ENCODE results near the gene GYPA.
"Not testable (repeated sequence)": the region's sequence is repeated elsewhere in the genome, so short reads cannot be mapped to it uniquely, and the experiment has no call there.

GYPA gene

GRCh38 chr4:144140594-144141295 is at the start of gene GYPA:
GYPA (minus strand) TSS chr4:144140718; CDS start chr4:144140635, 83 bp downstream.
- not testable (repeated sequence) for H3K9me3 ChIP-seq (ENCODE audit: control insufficient read depth in 1 of 2, low read length in 2 of 2); H3K36me3 ChIP-seq (ENCODE audit: control insufficient read depth in 1 of 2, insufficient read depth in 2 of 2, low read length in 2 of 2); H3K9ac ChIP-seq (ENCODE audit: low read depth in 1 of 2, low read length in 2 of 2); H3K4me1 ChIP-seq (ENCODE audit: control insufficient read depth in 1 of 2, insufficient read depth in 2 of 2, low read length in 2 of 2); H3K4me3 ChIP-seq (ENCODE audit: low read depth in 1 of 2, low read length in 2 of 2); H3K27ac ChIP-seq (ENCODE audit: low read depth, low read length); H3K27me3 ChIP-seq (ENCODE audit: control insufficient read depth in 1 of 2, insufficient read depth in 2 of 2, low read length in 2 of 2)

- Histone ChIP-seq H3K27me3 (ENCODE audit: control insufficient read depth in 1 of 2, insufficient read depth in 2 of 2, low read length in 2 of 2) (no peaks in the 10 kb centered on the region), H3K36me3 (ENCODE audit: control insufficient read depth in 1 of 2, insufficient read depth in 2 of 2, low read length in 2 of 2) (no peaks in the 10 kb centered on the region), H3K9me3 (ENCODE audit: control insufficient read depth in 1 of 2, low read length in 2 of 2) (no peaks in the 10 kb centered on the region), H3K4me3 (ENCODE audit: low read depth in 1 of 2, low read length in 2 of 2) (no peak overlapping the region), H3K4me1 (ENCODE audit: control insufficient read depth in 1 of 2, insufficient read depth in 2 of 2, low read length in 2 of 2) (no peaks in the 10 kb centered on the region), H3K9ac (ENCODE audit: low read depth in 1 of 2, low read length in 2 of 2) (no peak overlapping the region), H3K27ac (ENCODE audit: low read depth, low read length) (no peak overlapping the region)
These were observed 49.5 kb upstream of the GYPA start for GRCh38 chr4:144190009-144190408.

DNA sequence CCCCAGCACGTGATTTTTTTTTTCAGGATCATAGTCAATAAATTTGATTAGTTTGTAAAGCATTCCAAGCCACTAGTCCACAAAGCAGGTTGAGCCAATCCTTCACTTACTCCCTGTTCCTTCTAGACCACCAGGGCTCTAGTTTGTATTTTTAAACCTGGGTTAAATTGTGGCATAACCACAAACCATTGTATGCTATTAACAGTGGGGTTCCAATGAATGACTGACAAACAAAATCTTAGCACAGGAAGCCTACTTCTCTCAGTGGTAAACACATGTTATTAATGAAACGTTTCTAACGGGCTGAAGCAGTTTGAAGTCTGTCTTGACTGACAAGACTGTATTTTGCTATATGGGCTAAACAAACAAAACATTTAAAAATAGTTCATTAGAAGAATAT is 48.6 kb upstream of the GYPA start:
- H3K4me1 ChIP-seq (ENCODE audit: control insufficient read depth in 1 of 2, insufficient read depth in 2 of 2, low read length in 2 of 2) = no peaks in the 10 kb centered on the region
- no peak overlapping the region for H3K9ac ChIP-seq (ENCODE audit: low read depth in 1 of 2, low read length in 2 of 2)
- H3K9me3 ChIP-seq (ENCODE audit: control insufficient read depth in 1 of 2, low read length in 2 of 2) = no peaks in the 10 kb centered on the region
- no peak overlapping the region for H3K27ac ChIP-seq (ENCODE audit: low read depth, low read length)
- no peaks in the 10 kb centered on the region for H3K27me3 ChIP-seq (ENCODE audit: control insufficient read depth in 1 of 2, insufficient read depth in 2 of 2, low read length in 2 of 2)
- no peaks in the 10 kb centered on the region for H3K36me3 ChIP-seq (ENCODE audit: control insufficient read depth in 1 of 2, insufficient read depth in 2 of 2, low read length in 2 of 2)
- no peak overlapping the region for H3K4me3 ChIP-seq (ENCODE audit: low read depth in 1 of 2, low read length in 2 of 2)

DNA sequence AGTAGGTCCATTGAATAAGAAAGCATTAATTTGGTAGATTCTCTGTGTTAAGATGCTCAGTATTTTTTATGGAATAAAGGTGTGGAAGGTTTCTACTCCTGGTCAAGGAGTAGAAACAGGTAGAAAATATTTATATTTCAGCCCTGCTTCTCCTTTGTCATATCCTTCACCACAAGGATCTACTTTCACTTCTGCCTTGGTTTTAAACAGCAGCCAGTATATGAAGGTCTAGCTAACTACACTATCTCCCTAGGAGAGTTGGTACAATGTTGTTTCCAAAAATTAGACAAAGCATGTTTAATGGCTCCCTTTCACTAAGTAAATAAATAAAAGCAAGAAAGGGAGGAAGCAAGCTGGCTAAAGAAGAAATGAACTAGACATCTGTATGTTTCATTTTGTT is 44.6 kb upstream of the GYPA start:
- no peak overlapping the region for H3K27ac ChIP-seq (ENCODE audit: low read depth, low read length)
- no peak overlapping the region for H3K9ac ChIP-seq (ENCODE audit: low read depth in 1 of 2, low read length in 2 of 2)
- no peaks in the 10 kb centered on the region for H3K27me3 ChIP-seq (ENCODE audit: control insufficient read depth in 1 of 2, insufficient read depth in 2 of 2, low read length in 2 of 2)
- H3K4me1 ChIP-seq (ENCODE audit: control insufficient read depth in 1 of 2, insufficient read depth in 2 of 2, low read length in 2 of 2) = no peaks in the 10 kb centered on the region
- H3K4me3 ChIP-seq (ENCODE audit: low read depth in 1 of 2, low read length in 2 of 2) = no peak overlapping the region
- no peaks in the 10 kb centered on the region for H3K36me3 ChIP-seq (ENCODE audit: control insufficient read depth in 1 of 2, insufficient read depth in 2 of 2, low read length in 2 of 2)
- no peaks in the 10 kb centered on the region for H3K9me3 ChIP-seq (ENCODE audit: control insufficient read depth in 1 of 2, low read length in 2 of 2)

- Histone ChIP-seq H3K27ac (ENCODE audit: low read depth, low read length) (no peak overlapping the region), H3K4me3 (ENCODE audit: low read depth in 1 of 2, low read length in 2 of 2) (no peak overlapping the region), H3K9me3 (ENCODE audit: control insufficient read depth in 1 of 2, low read length in 2 of 2) (no peaks in the 10 kb centered on the region), H3K36me3 (ENCODE audit: control insufficient read depth in 1 of 2, insufficient read depth in 2 of 2, low read length in 2 of 2) (no peaks in the 10 kb centered on the region), H3K27me3 (ENCODE audit: control insufficient read depth in 1 of 2, insufficient read depth in 2 of 2, low read length in 2 of 2) (no peaks in the 10 kb centered on the region), H3K4me1 (ENCODE audit: control insufficient read depth in 1 of 2, insufficient read depth in 2 of 2, low read length in 2 of 2) (no peaks in the 10 kb centered on the region), H3K9ac (ENCODE audit: low read depth in 1 of 2, low read length in 2 of 2) (no peak overlapping the region)
These were observed 42.6 kb upstream of the GYPA start for GRCh38 chr4:144183165-144183564.

GRCh38 chr4:144181391-144181790 is 40.9 kb upstream of the GYPA start:
- Histone ChIP-seq H3K9ac (ENCODE audit: low read depth in 1 of 2, low read length in 2 of 2) (no peak overlapping the region), H3K36me3 (ENCODE audit: control insufficient read depth in 1 of 2, insufficient read depth in 2 of 2, low read length in 2 of 2) (no peaks in the 10 kb centered on the region)

GRCh38 chr4:144179152-144179739 is 38.7 kb upstream of the GYPA start:
- Histone ChIP-seq H3K9me3 (ENCODE audit: control insufficient read depth in 1 of 2, low read length in 2 of 2) (no peaks in the 10 kb centered on the region), H3K27me3 (ENCODE audit: control insufficient read depth in 1 of 2, insufficient read depth in 2 of 2, low read length in 2 of 2) (no peaks in the 10 kb centered on the region), H3K9ac (ENCODE audit: low read depth in 1 of 2, low read length in 2 of 2) (no peak overlapping the region), H3K4me3 (ENCODE audit: low read depth in 1 of 2, low read length in 2 of 2) (no peak overlapping the region), H3K27ac (ENCODE audit: low read depth, low read length) (no peak overlapping the region), H3K4me1 (ENCODE audit: control insufficient read depth in 1 of 2, insufficient read depth in 2 of 2, low read length in 2 of 2) (no peaks in the 10 kb centered on the region), H3K36me3 (ENCODE audit: control insufficient read depth in 1 of 2, insufficient read depth in 2 of 2, low read length in 2 of 2) (no peaks in the 10 kb centered on the region)

More at GRCh38 chr4:144181391-144181790, 40.9 kb upstream of the GYPA start:
- Histone ChIP-seq H3K4me3 (ENCODE audit: low read depth in 1 of 2, low read length in 2 of 2) (no peak overlapping the region), H3K27ac (ENCODE audit: low read depth, low read length) (no peak overlapping the region), H3K4me1 (ENCODE audit: control insufficient read depth in 1 of 2, insufficient read depth in 2 of 2, low read length in 2 of 2) (no peaks in the 10 kb centered on the region), H3K27me3 (ENCODE audit: control insufficient read depth in 1 of 2, insufficient read depth in 2 of 2, low read length in 2 of 2) (no peaks in the 10 kb centered on the region), H3K9me3 (ENCODE audit: control insufficient read depth in 1 of 2, low read length in 2 of 2) (no peaks in the 10 kb centered on the region)

GRCh38 chr4:144178414-144178813 is 37.9 kb upstream of the GYPA start:
- Histone ChIP-seq H3K27ac (ENCODE audit: low read depth, low read length) (no peak overlapping the region), H3K4me1 (ENCODE audit: control insufficient read depth in 1 of 2, insufficient read depth in 2 of 2, low read length in 2 of 2) (no peaks in the 10 kb centered on the region), H3K27me3 (ENCODE audit: control insufficient read depth in 1 of 2, insufficient read depth in 2 of 2, low read length in 2 of 2) (no peaks in the 10 kb centered on the region), H3K4me3 (ENCODE audit: low read depth in 1 of 2, low read length in 2 of 2) (no peak overlapping the region), H3K9me3 (ENCODE audit: control insufficient read depth in 1 of 2, low read length in 2 of 2) (no peaks in the 10 kb centered on the region), H3K36me3 (ENCODE audit: control insufficient read depth in 1 of 2, insufficient read depth in 2 of 2, low read length in 2 of 2) (no peaks in the 10 kb centered on the region), H3K9ac (ENCODE audit: low read depth in 1 of 2, low read length in 2 of 2) (no peak overlapping the region)

DNA sequence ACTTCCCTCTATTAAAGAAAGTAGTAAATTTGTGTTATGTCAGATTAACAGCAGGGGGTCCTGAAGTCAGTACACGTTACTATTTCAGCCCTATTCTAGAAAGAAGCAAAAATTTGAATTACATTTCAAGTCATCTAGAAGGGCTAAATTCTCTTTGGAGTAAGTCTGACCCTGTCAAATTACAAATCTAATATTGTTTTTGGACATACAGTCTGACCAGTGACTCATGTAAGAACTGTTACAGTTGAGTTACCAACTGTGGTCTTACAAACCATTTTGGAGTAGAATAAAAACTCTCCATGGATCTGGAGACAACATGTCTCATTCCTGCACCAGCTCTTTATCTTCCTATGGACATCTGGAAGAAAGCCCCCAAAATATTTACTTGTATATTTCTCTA is 36.0 kb upstream of the GYPA start:
- H3K4me1 ChIP-seq (ENCODE audit: control insufficient read depth in 1 of 2, insufficient read depth in 2 of 2, low read length in 2 of 2) = no peaks in the 10 kb centered on the region
- no peaks in the 10 kb centered on the region for H3K27me3 ChIP-seq (ENCODE audit: control insufficient read depth in 1 of 2, insufficient read depth in 2 of 2, low read length in 2 of 2)
- no peak overlapping the region for H3K27ac ChIP-seq (ENCODE audit: low read depth, low read length)
- H3K4me3 ChIP-seq (ENCODE audit: low read depth in 1 of 2, low read length in 2 of 2) = no peak overlapping the region
- H3K36me3 ChIP-seq (ENCODE audit: control insufficient read depth in 1 of 2, insufficient read depth in 2 of 2, low read length in 2 of 2) = no peaks in the 10 kb centered on the region
- no peak overlapping the region for H3K9ac ChIP-seq (ENCODE audit: low read depth in 1 of 2, low read length in 2 of 2)
- no peaks in the 10 kb centered on the region for H3K9me3 ChIP-seq (ENCODE audit: control insufficient read depth in 1 of 2, low read length in 2 of 2)

DNA sequence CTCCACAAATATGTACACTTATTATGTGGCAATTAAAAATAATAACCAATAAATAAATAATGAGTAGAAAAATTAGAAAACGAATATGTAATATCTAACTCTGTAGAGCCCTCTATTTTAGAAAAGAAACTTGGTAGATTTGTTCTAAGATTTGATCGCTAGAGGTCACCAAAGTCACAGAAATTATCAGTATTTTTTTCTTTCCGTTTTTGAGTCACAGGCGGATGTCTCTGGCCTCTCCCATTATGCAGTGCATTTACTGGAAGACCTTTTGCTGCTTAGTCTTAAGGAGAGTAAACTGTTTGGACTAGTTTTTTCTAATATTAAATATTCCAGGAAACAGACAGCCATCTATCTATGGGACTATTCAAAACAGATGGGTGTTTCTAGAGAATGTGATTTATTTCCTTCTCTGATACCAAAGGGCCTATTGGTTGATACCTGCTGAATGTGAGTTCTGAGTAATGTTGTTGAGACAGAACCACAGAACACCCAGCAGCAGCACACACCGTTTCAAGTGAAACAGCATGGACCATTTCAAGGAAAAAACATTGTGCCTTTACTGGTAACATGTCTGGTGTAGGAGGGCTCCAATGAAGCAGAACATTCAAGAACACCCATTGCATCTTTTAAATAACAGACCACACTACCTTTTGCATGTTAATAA is 34.0 kb upstream of the GYPA start:
- no peak overlapping the region for H3K4me3 ChIP-seq (ENCODE audit: low read depth in 1 of 2, low read length in 2 of 2)
- H3K9me3 ChIP-seq (ENCODE audit: control insufficient read depth in 1 of 2, low read length in 2 of 2) = no peaks in the 10 kb centered on the region
- H3K4me1 ChIP-seq (ENCODE audit: control insufficient read depth in 1 of 2, insufficient read depth in 2 of 2, low read length in 2 of 2) = no peaks in the 10 kb centered on the region
- no peaks in the 10 kb centered on the region for H3K27me3 ChIP-seq (ENCODE audit: control insufficient read depth in 1 of 2, insufficient read depth in 2 of 2, low read length in 2 of 2)
- H3K36me3 ChIP-seq (ENCODE audit: control insufficient read depth in 1 of 2, insufficient read depth in 2 of 2, low read length in 2 of 2) = no peaks in the 10 kb centered on the region
- H3K27ac ChIP-seq (ENCODE audit: low read depth, low read length) = no peak overlapping the region
- no peak overlapping the region for H3K9ac ChIP-seq (ENCODE audit: low read depth in 1 of 2, low read length in 2 of 2)
